HepG2 (cell line): Measurements from ENCODE around the gene KRTAP12-4. TPM values are rescaled to one million over a fixed set of nuclear protein-coding genes. Genes with fewer than 3 reads are reported as not detected.

Experiments used
- ATAC-seq: fragments of 200-7000 bp; cut with Tn5 transposase; 3 replicates; pipeline ENCODE4 v1.9.1; 2020; ENCODE audit warnings: mild to moderate bottlenecking, moderate library complexity
- BruUV-seq: library from RNA; stranded (reverse); fragments of 400-500 nt; replicated peaks from 2 replicates; lab custom pipeline; 2021; lab: Mats Ljungman, UMichigan
- CTCF ChIA-PET: fragments of 300-600 bp; formaldehyde crosslinking; extraction: SDS; loops from one replicate; lab custom pipeline; 2021; ENCODE audit warnings: low total read pairs, inconsistent platforms, low intra/inter-chr PET ratio; lab: Yijun Ruan, JAX
- POLR2A ChIA-PET: fragments of 350-600 bp; sonication (Branson Sonifier 250); formaldehyde crosslinking; loops from one replicate; lab custom pipeline; 2020; ENCODE audit warnings: antibody characterized with exemption, inconsistent platforms; lab: Yijun Ruan, JAX
- DNase-seq: peaks from one replicate; pipeline ENCODE4 v3.0.0-alpha.2; 2015; ENCODE audit warnings: low spot score
- FAIRE-seq: peaks from 3 replicates; lab custom pipeline; 2011; peaks lifted over from hg19 to GRCh38; lab: Jason Lieb, UNC
- H2AFZ ChIP-seq: one replicate; pipeline ENCODE4 v1.6.1; 2011; ENCODE audit warnings: low read length, inconsistent platforms
- H3K27ac ChIP-seq: fragments of 300-600 bp; 3 replicates; pipeline ENCODE4 v1.8.0; 2011; ENCODE audit warnings: mixed run types, mild to moderate bottlenecking, mixed read lengths, low read length, inconsistent platforms; ENCODE audit not compliant: insufficient read depth; ENCODE audit errors: extremely low read length
- H3K27me3 ChIP-seq, 2 experiments: fragments of 200-600 bp in 1 of 2; 2 replicates in 1 of 2; 3 replicates in 1 of 2; pipeline versions ENCODE4 v1.6.0 to v1.8.0; 2011; ENCODE audit warnings: low read length in 2 of 2, mild to moderate bottlenecking in 2 of 2, moderate library complexity in 2 of 2, inconsistent platforms in 1 of 2; ENCODE audit not compliant: insufficient read depth in 2 of 2, control insufficient read depth in 1 of 2
- H3K36me3 ChIP-seq, 2 experiments: fragments of 200-600 bp in 1 of 2; replicated peaks in 1 of 2; 2 replicates in 1 of 2; 3 replicates in 1 of 2; pipeline versions ENCODE4 v1.5.1 to v1.8.0; 2011; ENCODE audit warnings: low read length in 2 of 2, inconsistent platforms in 1 of 2; ENCODE audit not compliant: insufficient read depth in 2 of 2, control insufficient read depth in 1 of 2
- H3K4me1 ChIP-seq: 2 replicates; pipeline ENCODE4 v1.5.1; 2012; ENCODE audit warnings: low read length, inconsistent platforms; ENCODE audit not compliant: insufficient read depth
- H3K4me2 ChIP-seq: 2 replicates; pipeline ENCODE4 v1.6.0; 2011; ENCODE audit warnings: low read depth, low read length, inconsistent platforms
- H3K4me3 ChIP-seq, 3 experiments: fragments of 200-600 bp in 1 of 3; sonication (generic), shearing (Covaris generic) in 1 of 3; replicated peaks in 1 of 3; 2 replicates each; pipeline ENCODE4 v1.5.1; 2011 to 2016; ENCODE audit warnings: low read length in 3 of 3, inconsistent platforms in 2 of 3, low read depth in 2 of 3, mild to moderate bottlenecking in 2 of 3, control low read depth in 1 of 3, mixed read lengths in 1 of 3; ENCODE audit not compliant: insufficient read depth in 1 of 3
- H3K79me2 ChIP-seq: one replicate; pipeline ENCODE4 v1.6.1; 2011; ENCODE audit warnings: low read length, inconsistent platforms; ENCODE audit not compliant: insufficient read depth
- H3K9ac ChIP-seq: 2 replicates; pipeline ENCODE4 v1.6.0; 2011; ENCODE audit warnings: mild to moderate bottlenecking, low read depth, low read length, inconsistent platforms; ENCODE audit not compliant: insufficient read depth
- H3K9me3 ChIP-seq: 2 replicates; pipeline ENCODE4 v1.5.1; 2012; ENCODE audit warnings: mild to moderate bottlenecking, low read length
- H4K20me1 ChIP-seq: 2 replicates; pipeline ENCODE4 v1.6.0; 2011; ENCODE audit warnings: inconsistent platforms, mild to moderate bottlenecking, low read length, moderate library complexity; ENCODE audit not compliant: insufficient read depth
- AHR ChIP-seq: IDR thresholded peaks from 2 replicates; pipeline ENCODE4 v1.6.1; 2018; ENCODE audit warnings: missing genetic modification reagents, missing compliant biosample characterization
- BHLHE40 ChIP-seq: IDR thresholded peaks from 2 replicates; pipeline ENCODE4 v1.6.1; 2011; ENCODE audit warnings: low read length, improper control_type of control experiment
- MAZ ChIP-seq, 2 experiments: sonication (generic) in 1 of 2; formaldehyde crosslinking in 1 of 2; IDR thresholded peaks; 2 replicates each; pipeline versions ENCODE4 v1.5.0 to v1.6.1; 2012 to 2020; ENCODE audit warnings: low read depth in 2 of 2, mild to moderate bottlenecking in 2 of 2, borderline replicate concordance in 1 of 2, improper control_type of control experiment in 1 of 2, low read length in 1 of 2, missing genetic modification reagents in 1 of 2, moderate library complexity in 1 of 2
- NR3C1 ChIP-seq: sonication (generic); formaldehyde crosslinking; IDR thresholded peaks from 2 replicates; pipeline ENCODE4 v1.4.0; 2020; ENCODE audit warnings: missing genetic modification reagents
- RFXAP ChIP-seq: sonication (generic); formaldehyde crosslinking; IDR thresholded peaks from 2 replicates; pipeline ENCODE4 v1.4.0; 2020; ENCODE audit warnings: missing genetic modification reagents, borderline replicate concordance
- YEATS2 ChIP-seq: sonication (generic); formaldehyde crosslinking; IDR thresholded peaks from 2 replicates; pipeline ENCODE4 v1.4.0; 2020; ENCODE audit warnings: missing genetic modification reagents, borderline replicate concordance
- WGBS: methylation state at CpG from one replicate; pipeline ENCODE4 v1.1.6; 2017; ENCODE audit warnings: low lambda C conversion rate; 5-methylcytosine and 5-hydroxymethylcytosine counted together
- in situ Hi-C: cut with HindIII; loops from 2 replicates; pipeline ENCODE4 v1.10.0; 2017; ENCODE audit warnings: low pct_unique_long_range_greater_than_20kb; ENCODE audit not compliant: extremely low pct_ligation_motif_present
- intact Hi-C: fragments of 100-400 bp; cut with micrococcal nuclease; formaldehyde crosslinking; loops from one replicate; pipeline ENCODE4 v1.10.0; 2022; ENCODE audit not compliant: unreplicated experiment
- polyA plus RNA-seq, 8 experiments: library from polyadenylated mRNA; depleted of rRNA in 3 of 8; stranded (reverse) in 7 of 8; unstranded in 1 of 8; fragments of >200 nt; fragmentation: Illumina TruSeq in 4 of 8; extraction: Trizol in 4 of 8; gene quantifications; 2 replicates each; pipeline versions ENCODE4 v1.2.1 to v1.2.3, GENCODE V29; 2011 to 2016; ENCODE audit warnings: low read depth in 4 of 8, missing spikeins in 1 of 8, mixed read lengths in 1 of 8; ENCODE audit not compliant: insufficient read depth in 1 of 8
- total RNA-seq, 5 experiments: library from RNA; depleted of rRNA; stranded (reverse); fragments of >200 nt; fragmentation: Illumina TruSeq; extraction: Trizol; gene quantifications; 2 replicates each; pipeline ENCODE4 v1.2.3, GENCODE V29; 2016; ENCODE audit warnings: low read depth in 1 of 5
- TF ChIP-seq, protein P1 (sequence below): sonication (generic); formaldehyde crosslinking; IDR thresholded peaks from 2 replicates; pipeline ENCODE4 v1.5.1; 2020; ENCODE audit warnings: mild to moderate bottlenecking, missing genetic modification reagents, moderate library complexity

KRTAP12-4 gene
- total and polyA plus RNA-seq, 2 of the 13 experiments (the other 11 are each of a cell fraction or from before 2014, with no cell fraction given), result not detected

DNA sequence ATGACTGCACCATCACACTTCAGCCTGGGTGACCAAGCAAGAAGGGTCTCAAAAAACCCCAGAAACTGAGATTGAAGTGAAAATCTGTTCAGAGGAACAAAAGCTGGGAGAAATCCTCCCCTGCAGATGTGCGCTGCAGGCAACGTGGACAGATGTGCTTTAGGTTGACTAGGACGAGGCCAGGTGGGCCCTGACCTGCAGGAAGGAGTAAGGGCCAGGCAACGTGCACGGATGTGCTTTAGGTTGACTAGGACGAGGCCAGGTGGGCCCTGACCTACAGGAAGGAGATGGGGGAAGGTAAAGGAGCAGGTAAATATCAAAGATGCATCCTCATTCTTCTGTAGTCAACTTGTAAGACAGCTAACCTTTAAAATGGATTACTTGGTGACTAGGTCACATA is 30.0 kb upstream of the KRTAP12-4 start:
- no peak overlapping the region for H3K9ac ChIP-seq
- intact Hi-C loops, result no loop called here
- FAIRE-seq, result no peak
- H3K4me3 ChIP-seq, result no peak overlapping the region
- in situ Hi-C loops, result no loop called here
- TF ChIP-seq, protein P1, sequence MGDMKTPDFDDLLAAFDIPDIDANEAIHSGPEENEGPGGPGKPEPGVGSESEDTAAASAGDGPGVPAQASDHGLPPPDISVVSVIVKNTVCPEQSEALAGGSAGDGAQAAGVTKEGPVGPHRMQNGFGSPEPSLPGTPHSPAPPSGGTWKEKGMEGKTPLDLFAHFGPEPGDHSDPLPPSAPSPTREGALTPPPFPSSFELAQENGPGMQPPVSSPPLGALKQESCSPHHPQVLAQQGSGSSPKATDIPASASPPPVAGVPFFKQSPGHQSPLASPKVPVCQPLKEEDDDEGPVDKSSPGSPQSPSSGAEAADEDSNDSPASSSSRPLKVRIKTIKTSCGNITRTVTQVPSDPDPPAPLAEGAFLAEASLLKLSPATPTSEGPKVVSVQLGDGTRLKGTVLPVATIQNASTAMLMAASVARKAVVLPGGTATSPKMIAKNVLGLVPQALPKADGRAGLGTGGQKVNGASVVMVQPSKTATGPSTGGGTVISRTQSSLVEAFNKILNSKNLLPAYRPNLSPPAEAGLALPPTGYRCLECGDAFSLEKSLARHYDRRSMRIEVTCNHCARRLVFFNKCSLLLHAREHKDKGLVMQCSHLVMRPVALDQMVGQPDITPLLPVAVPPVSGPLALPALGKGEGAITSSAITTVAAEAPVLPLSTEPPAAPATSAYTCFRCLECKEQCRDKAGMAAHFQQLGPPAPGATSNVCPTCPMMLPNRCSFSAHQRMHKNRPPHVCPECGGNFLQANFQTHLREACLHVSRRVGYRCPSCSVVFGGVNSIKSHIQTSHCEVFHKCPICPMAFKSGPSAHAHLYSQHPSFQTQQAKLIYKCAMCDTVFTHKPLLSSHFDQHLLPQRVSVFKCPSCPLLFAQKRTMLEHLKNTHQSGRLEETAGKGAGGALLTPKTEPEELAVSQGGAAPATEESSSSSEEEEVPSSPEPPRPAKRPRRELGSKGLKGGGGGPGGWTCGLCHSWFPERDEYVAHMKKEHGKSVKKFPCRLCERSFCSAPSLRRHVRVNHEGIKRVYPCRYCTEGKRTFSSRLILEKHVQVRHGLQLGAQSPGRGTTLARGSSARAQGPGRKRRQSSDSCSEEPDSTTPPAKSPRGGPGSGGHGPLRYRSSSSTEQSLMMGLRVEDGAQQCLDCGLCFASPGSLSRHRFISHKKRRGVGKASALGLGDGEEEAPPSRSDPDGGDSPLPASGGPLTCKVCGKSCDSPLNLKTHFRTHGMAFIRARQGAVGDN (CRISPR knock-in tag), result no peak
- TF ChIP-seq YEATS2 (no peak), NR3C1 (no peak), AHR (CRISPR knock-in tag) (no peak), MAZ (IDR thresholded peaks at IDR 0.05; ENCODE audit: borderline replicate concordance, low read depth, low read length) (no peak), MAZ (CRISPR knock-in tag; IDR thresholded peaks at IDR 0.05; ENCODE audit: low read depth) (no peak), BHLHE40 (no peak), RFXAP (CRISPR knock-in tag) (no peak)
- TF ChIP-seq, all 625 proteins: peak for 0
- Histone ChIP-seq H3K27me3 (peaks cover 1 to 32% of the 10 kb centered on the region in 2 experiments; a peak in 4 of 5 replicates), H3K4me2 (no peak overlapping the region), H3K27ac (no peak overlapping the region), H3K4me1 (no peaks in the 10 kb centered on the region), H2AFZ (no peak overlapping the region), H3K79me2 (no peaks in the 10 kb centered on the region), H3K9me3 (no peaks in the 10 kb centered on the region), H4K20me1 (no peaks in the 10 kb centered on the region), H3K36me3 (no peaks in the 10 kb centered on the region)
- no peak for DNase-seq
- WGBS, result 25% methylated on average over 6 of the region's 6 CpGs
- POLR2A ChIA-PET, result no interaction called here
- no peak for ATAC-seq
- BruUV-seq, result no TSS peak
- CTCF ChIA-PET, result no interaction called here
